ENCODE data around the gene ARHGAP35.
A peak's percentile ranks its signal among the peaks of the same experiment; 100 is the strongest.
"Not testable (repeated sequence)": the region's sequence is repeated elsewhere in the genome, so short reads cannot be mapped to it uniquely, and the experiment has no call there.

ARHGAP35 gene

GRCh38 chr19:46852830-46853229, 8.0 kb upstream of the ARHGAP35 start:
- TF ChIP-seq, protein P1, sequence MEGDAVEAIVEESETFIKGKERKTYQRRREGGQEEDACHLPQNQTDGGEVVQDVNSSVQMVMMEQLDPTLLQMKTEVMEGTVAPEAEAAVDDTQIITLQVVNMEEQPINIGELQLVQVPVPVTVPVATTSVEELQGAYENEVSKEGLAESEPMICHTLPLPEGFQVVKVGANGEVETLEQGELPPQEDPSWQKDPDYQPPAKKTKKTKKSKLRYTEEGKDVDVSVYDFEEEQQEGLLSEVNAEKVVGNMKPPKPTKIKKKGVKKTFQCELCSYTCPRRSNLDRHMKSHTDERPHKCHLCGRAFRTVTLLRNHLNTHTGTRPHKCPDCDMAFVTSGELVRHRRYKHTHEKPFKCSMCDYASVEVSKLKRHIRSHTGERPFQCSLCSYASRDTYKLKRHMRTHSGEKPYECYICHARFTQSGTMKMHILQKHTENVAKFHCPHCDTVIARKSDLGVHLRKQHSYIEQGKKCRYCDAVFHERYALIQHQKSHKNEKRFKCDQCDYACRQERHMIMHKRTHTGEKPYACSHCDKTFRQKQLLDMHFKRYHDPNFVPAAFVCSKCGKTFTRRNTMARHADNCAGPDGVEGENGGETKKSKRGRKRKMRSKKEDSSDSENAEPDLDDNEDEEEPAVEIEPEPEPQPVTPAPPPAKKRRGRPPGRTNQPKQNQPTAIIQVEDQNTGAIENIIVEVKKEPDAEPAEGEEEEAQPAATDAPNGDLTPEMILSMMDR (IDR thresholded peaks at IDR 0.05), result no peak
- DNase-seq (ENCODE audit: low spot score), result no peak

GRCh38 chr19:46854698-46855097, 6.1 kb upstream of the ARHGAP35 start:
- not testable (repeated sequence) for DNase-seq (ENCODE audit: low spot score); H3K27ac ChIP-seq; H3K4me3 ChIP-seq

More at GRCh38 chr19:46852830-46853229, 8.0 kb upstream of the ARHGAP35 start:
- Histone ChIP-seq H3K4me3 (no peak overlapping the region), H3K27ac (no peak overlapping the region)

GRCh38 chr19:46856062-46857022, 4.5 kb upstream of the ARHGAP35 start:
- H3K27ac ChIP-seq, result peak overlapping the region; percentile 51 to 92
- TF ChIP-seq, protein P1 (IDR thresholded peaks at IDR 0.05), result peak; percentile 61
- DNase-seq (ENCODE audit: low spot score), result peak; percentile 97
- peak overlapping the region; percentile 71 for H3K4me3 ChIP-seq

DNA sequence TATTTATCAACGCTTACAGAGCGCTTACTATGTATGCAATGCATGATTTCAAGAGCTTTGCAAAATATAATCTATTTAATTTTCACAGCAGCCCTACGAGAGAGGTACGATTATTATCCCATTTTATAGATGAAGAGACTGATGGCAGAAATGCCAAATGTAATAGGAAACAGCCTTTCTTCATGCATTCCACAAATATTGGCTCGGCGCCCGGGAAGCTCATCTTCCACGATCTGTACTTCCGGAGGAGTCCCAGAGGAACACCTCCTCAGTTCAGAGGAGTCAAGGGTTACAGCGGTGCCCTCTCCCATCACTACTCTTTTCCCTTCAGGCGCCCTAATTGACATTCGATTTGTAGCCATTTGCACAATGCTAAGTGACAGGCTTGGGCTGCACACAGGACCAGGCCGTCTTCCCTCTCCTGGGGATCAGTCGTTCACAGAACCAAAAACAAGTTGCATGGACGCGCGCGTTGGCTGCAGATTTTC, 1.1 kb upstream of the ARHGAP35 start:
- DNase-seq (ENCODE audit: low spot score), result no peak
- H3K27ac ChIP-seq, result peak overlapping the region; percentile 96 to 97
- peak overlapping the region; percentile 82 for H3K4me3 ChIP-seq

GRCh38 chr19:46860125-46860845, 512 bp upstream of the ARHGAP35 start:
- peak; percentile 99 for DNase-seq (ENCODE audit: low spot score)
- TF ChIP-seq, protein P1 (IDR thresholded peaks at IDR 0.05), result no peak
- H3K4me3 ChIP-seq, result peak overlapping the region; percentile 82
- H3K27ac ChIP-seq, result peak overlapping the region; percentile 96 to 97

More for the DNA sequence above, 1.1 kb upstream of the ARHGAP35 start:
- TF ChIP-seq, protein P1 (IDR thresholded peaks at IDR 0.05), result no peak

- TF ChIP-seq, protein P1 (IDR thresholded peaks at IDR 0.05), result no peak
- H3K27ac ChIP-seq, result peak overlapping the region; percentile 96 to 97
- no peak for DNase-seq (ENCODE audit: low spot score)
- peak overlapping the region; percentile 82 for H3K4me3 ChIP-seq
Measured at GRCh38 chr19:46861691-46862502, 1.1 kb downstream of the ARHGAP35 start.

Data from coronary artery (tissue), 2 donors.